Brain microvascular endothelial cell (primary cell): ENCODE data around the gene AKIRIN2.

Experiments used
- DNase-seq: peaks from one replicate; pipeline ENCODE4 v3.0.0-alpha.2; 2020
- H3K27ac ChIP-seq: fragments of 250-450 bp; sonication (Bioruptor Pico); 2 replicates; pipeline ENCODE4 v1.5.1; 2020; ENCODE audit warnings: mild to moderate bottlenecking, moderate library complexity
- H3K27me3 ChIP-seq: fragments of 250-450 bp; sonication (Bioruptor Pico); replicated peaks from 2 replicates; pipeline ENCODE4 v1.5.1; 2020; ENCODE audit warnings: mild to moderate bottlenecking
- H3K36me3 ChIP-seq: fragments of 250-450 bp; sonication (Bioruptor Pico); replicated peaks from 2 replicates; pipeline ENCODE4 v1.5.1; 2020; ENCODE audit warnings: mild to moderate bottlenecking
- H3K4me3 ChIP-seq: 2 replicates; pipeline ENCODE4 v1.5.1; 2011; ENCODE audit warnings: low read depth, mild to moderate bottlenecking, control low read depth, low read length, moderate library complexity
- CTCF ChIP-seq: IDR thresholded peaks from 2 replicates; pipeline ENCODE4 v1.5.1; 2011; ENCODE audit warnings: low read depth, mild to moderate bottlenecking, moderate library complexity, low read length, control low read depth, inconsistent platforms; ENCODE audit errors: missing control alignments
- in situ Hi-C: cut with HindIII; loops from 2 replicates; pipeline ENCODE4 v1.10.0; 2017; ENCODE audit warnings: low sequenced_read_pairs, low pct_ligation_motif_present

The AKIRIN2 gene

GRCh38 chr6:87630746-87631145 is 71.3 kb downstream of the AKIRIN2 start:
- H3K4me3 ChIP-seq, result no peak overlapping the region
- no peak for TF ChIP-seq CTCF

DNA sequence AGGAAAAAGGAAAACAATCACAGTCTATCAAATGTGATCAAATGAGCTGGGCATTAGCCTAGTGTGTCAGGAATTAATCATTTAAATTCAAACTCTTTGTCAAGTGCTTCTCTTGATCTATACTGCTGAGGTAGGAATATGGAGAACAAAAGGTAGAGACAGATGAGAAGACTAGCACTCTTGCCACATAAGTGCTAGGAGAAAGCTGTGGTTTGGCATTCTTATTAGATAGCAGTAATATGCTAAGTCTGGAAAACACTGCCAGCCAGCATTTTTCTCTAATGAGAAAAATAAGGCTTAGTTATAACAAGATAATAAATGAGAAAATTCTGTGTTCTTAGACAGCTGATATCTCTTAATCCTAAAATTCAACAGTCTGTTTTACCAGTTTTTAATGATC is 73.2 kb downstream of the AKIRIN2 start:
- no peak for DNase-seq
- no peak for TF ChIP-seq CTCF

More at GRCh38 chr6:87630746-87631145, 71.3 kb downstream of the AKIRIN2 start:
- in situ Hi-C loops, result no loop called here
- Histone ChIP-seq H3K27me3 (no peaks in the 10 kb centered on the region), H3K36me3 (peaks cover 5% of the 10 kb centered on the region), H3K27ac (no peak overlapping the region)
- DNase-seq, result no peak

GRCh38 chr6:87628424-87628823 is 73.6 kb downstream of the AKIRIN2 start:
- H3K4me3 ChIP-seq, result no peak overlapping the region
- no peaks in the 10 kb centered on the region for H3K36me3 ChIP-seq
- no peak for DNase-seq
- H3K27ac ChIP-seq, result no peak overlapping the region
- in situ Hi-C loops, result no loop called here
- H3K27me3 ChIP-seq, result no peaks in the 10 kb centered on the region
- no peak for TF ChIP-seq CTCF

More for the DNA sequence above, 73.2 kb downstream of the AKIRIN2 start:
- H3K4me3 ChIP-seq, result no peak overlapping the region
- in situ Hi-C loops, result no loop called here
- no peak overlapping the region for H3K27ac ChIP-seq
- H3K36me3 ChIP-seq, result no peaks in the 10 kb centered on the region
- H3K27me3 ChIP-seq, result no peaks in the 10 kb centered on the region
